ENCODE results near the gene ACYP1.

The ACYP1 gene

DNA sequence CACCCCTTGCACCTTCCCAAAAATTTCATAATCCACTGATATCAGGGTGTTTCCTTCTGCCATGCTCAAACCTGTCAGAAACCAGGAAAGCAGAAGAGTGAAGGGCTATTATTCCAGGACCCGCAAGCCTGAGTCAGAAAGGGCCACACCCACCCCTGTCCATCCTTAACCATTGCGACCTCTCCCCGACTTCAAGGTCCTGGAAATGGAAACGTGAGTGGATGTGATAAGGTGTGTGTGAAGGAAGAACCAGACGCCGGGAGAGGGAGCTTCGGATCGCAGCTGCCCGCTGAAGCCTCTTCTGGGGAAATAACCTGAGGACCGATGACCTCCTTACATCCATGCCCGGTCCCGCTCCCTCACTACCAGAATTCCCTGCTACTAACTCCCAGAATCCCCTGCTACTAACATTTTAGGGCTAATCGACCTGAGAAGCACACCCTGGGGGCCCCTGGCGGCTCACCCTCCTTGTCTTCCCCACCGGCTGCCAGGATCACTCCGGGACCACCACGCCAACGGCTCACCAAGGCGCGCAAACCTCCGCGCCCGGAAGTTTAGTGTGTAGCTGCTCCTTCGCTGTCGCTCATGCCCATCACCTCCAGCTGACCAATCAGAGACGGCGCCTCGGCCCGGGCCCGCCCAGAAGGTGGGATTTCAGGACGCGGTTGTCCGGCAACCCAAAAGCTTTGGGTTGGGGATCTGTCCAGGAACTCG, at the start of gene ACYP1:
Gene ACYP1, minus strand, starts transcription at position 534 of the 714 bp plus-strand sequence. Its CDS starts 471 bp downstream, at position 63.
- Mint-ChIP-seq H3K9me3 (peaks cover 24% of the 10 kb centered on the region), H3K4me1 (peaks cover 16% of the 10 kb centered on the region), H3K4me3 (peak within 1 kb of the TSS; percentile 98), H3K27me3 (ENCODE audit: low read depth, poor library complexity) (peaks cover 2% of the 10 kb centered on the region), H3K36me3 (ENCODE audit: low read depth) (peaks cover 31% of the 10 kb centered on the region), H3K27ac (no peak within 1 kb of the TSS)
- TF ChIP-seq, protein P1, sequence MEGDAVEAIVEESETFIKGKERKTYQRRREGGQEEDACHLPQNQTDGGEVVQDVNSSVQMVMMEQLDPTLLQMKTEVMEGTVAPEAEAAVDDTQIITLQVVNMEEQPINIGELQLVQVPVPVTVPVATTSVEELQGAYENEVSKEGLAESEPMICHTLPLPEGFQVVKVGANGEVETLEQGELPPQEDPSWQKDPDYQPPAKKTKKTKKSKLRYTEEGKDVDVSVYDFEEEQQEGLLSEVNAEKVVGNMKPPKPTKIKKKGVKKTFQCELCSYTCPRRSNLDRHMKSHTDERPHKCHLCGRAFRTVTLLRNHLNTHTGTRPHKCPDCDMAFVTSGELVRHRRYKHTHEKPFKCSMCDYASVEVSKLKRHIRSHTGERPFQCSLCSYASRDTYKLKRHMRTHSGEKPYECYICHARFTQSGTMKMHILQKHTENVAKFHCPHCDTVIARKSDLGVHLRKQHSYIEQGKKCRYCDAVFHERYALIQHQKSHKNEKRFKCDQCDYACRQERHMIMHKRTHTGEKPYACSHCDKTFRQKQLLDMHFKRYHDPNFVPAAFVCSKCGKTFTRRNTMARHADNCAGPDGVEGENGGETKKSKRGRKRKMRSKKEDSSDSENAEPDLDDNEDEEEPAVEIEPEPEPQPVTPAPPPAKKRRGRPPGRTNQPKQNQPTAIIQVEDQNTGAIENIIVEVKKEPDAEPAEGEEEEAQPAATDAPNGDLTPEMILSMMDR (IDR thresholded peaks at IDR 0.05): no peak
- DNase-seq: peak; percentile 95

DNA sequence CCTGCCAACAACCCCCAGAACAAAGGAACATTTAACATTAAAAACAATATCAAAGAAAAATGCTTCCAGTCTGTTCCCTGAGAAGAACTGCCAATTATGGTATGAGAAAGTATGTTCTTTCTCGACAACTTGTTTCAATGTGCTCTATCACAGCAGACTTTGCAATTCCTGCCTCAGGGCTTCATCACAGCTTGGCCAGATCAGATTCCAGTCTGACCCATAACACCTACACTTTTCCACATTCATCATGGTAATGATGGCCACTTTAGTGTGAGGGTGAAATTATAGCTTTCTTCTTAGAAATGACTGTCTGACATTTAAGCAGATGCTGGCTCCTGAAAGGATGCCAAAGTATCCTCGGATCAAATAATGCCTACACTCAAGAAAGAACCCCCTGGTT, 46.1 kb upstream of the ACYP1 start:
- no peaks in the 10 kb centered on the region for H3K9me3 Mint-ChIP-seq
- no peak overlapping the region for H3K27ac Mint-ChIP-seq
- H3K27me3 Mint-ChIP-seq (ENCODE audit: low read depth, poor library complexity): peaks cover 4% of the 10 kb centered on the region
- TF ChIP-seq, protein P1 (IDR thresholded peaks at IDR 0.05): no peak
- peaks cover 78% of the 10 kb centered on the region for H3K36me3 Mint-ChIP-seq (ENCODE audit: low read depth)
- no peak overlapping the region for H3K4me3 Mint-ChIP-seq
- no peaks in the 10 kb centered on the region for H3K4me1 Mint-ChIP-seq
- DNase-seq: no peak

GRCh38 chr14:75107186-75107585, 43.4 kb upstream of the ACYP1 start:
- Mint-ChIP-seq H3K9me3 (no peaks in the 10 kb centered on the region), H3K36me3 (ENCODE audit: low read depth) (peaks cover 86% of the 10 kb centered on the region), H3K4me3 (no peak overlapping the region), H3K4me1 (no peaks in the 10 kb centered on the region), H3K27me3 (ENCODE audit: low read depth, poor library complexity) (peaks cover 4% of the 10 kb centered on the region), H3K27ac (peak overlapping the region; percentile 70)
- TF ChIP-seq, protein P1 (IDR thresholded peaks at IDR 0.05): no peak
- DNase-seq: no peak

- Mint-ChIP-seq H3K4me1 (no peaks in the 10 kb centered on the region), H3K27me3 (ENCODE audit: low read depth, poor library complexity) (no peaks in the 10 kb centered on the region), H3K27ac (no peak overlapping the region), H3K4me3 (no peak overlapping the region), H3K9me3 (no peaks in the 10 kb centered on the region), H3K36me3 (ENCODE audit: low read depth) (peaks cover 84% of the 10 kb centered on the region)
- DNase-seq: no peak
- TF ChIP-seq, protein P1 (IDR thresholded peaks at IDR 0.05): no peak
These were observed 37.7 kb upstream of the ACYP1 start for GRCh38 chr14:75101491-75101890.

- H3K36me3 Mint-ChIP-seq (ENCODE audit: low read depth): peaks cover 82% of the 10 kb centered on the region
- H3K9me3 Mint-ChIP-seq: no peaks in the 10 kb centered on the region
- no peaks in the 10 kb centered on the region for H3K27me3 Mint-ChIP-seq (ENCODE audit: low read depth, poor library complexity)
- no peaks in the 10 kb centered on the region for H3K4me1 Mint-ChIP-seq
- H3K4me3 Mint-ChIP-seq: no peak overlapping the region
- H3K27ac Mint-ChIP-seq: peak overlapping the region; percentile 21
- no peak for DNase-seq
- TF ChIP-seq, protein P1 (IDR thresholded peaks at IDR 0.05): no peak
These were observed 34.9 kb upstream of the ACYP1 start for GRCh38 chr14:75098682-75099081.

DNA sequence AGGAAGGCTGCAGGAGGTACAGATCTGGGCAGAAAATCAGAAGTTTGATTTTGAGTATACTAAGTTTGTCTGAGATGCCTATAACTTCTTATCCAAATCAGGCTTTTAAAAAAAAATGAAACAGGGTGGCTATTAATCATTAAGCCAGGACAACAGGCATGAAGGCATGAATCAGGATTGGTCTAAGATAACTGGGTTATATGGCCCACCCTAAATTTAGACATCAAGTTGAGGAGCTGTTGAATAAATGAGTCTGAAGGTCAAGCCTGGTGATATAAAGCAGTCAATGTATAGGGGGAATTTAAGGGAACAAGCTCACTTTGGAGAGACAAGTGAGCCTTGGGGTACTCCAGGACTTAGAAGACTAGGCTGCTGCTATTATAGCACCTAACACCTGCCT, 34.4 kb upstream of the ACYP1 start:
- peaks cover 80% of the 10 kb centered on the region for H3K36me3 Mint-ChIP-seq (ENCODE audit: low read depth)
- no peaks in the 10 kb centered on the region for H3K4me1 Mint-ChIP-seq
- no peaks in the 10 kb centered on the region for H3K27me3 Mint-ChIP-seq (ENCODE audit: low read depth, poor library complexity)
- TF ChIP-seq, protein P1 (IDR thresholded peaks at IDR 0.05): no peak
- no peaks in the 10 kb centered on the region for H3K9me3 Mint-ChIP-seq
- H3K27ac Mint-ChIP-seq: no peak overlapping the region
- H3K4me3 Mint-ChIP-seq: no peak overlapping the region
- no peak for DNase-seq

Measured in nephron progenitor cell (in vitro differentiated cells).